ENCODE results near the gene GAGE12C.
"Not testable (repeated sequence)": the region's sequence is repeated elsewhere in the genome, so short reads cannot be mapped to it uniquely, and the experiment has no call there.

The GAGE12C gene, protein sequence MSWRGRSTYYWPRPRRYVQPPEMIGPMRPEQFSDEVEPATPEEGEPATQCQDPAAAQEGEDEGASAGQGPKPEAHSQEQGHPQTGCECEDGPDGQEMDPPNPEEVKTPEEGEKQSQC

DNA sequence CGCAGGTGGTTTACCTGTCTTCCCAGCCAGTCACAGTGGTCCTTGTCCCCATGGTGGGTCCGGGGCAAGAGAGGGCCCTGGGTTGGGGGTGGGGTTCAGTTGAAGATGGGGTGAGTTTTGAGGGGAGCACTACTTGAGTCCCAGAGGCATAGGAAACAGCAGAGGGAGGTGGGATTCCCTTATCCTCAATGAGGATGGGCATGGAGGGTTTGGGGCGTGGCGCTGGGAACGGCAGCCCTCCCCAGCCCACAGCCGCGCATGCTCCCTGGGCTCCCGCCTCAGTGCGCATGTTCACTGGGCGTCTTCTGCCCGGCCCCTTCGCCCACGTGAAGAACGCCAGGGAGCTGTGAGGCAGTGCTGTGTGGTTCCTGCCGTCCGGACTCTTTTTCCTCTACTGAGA, at the start of gene GAGE12C:
Gene GAGE12C (plus strand): TSS at position 301 of the 400 bp plus-strand sequence. CDS start 1,155 bp downstream, outside the sequence.
- not testable (repeated sequence) for H3K36me3 ChIP-seq (ENCODE audit: control insufficient read depth, insufficient read depth, low read length); H3K27me3 ChIP-seq (replicated peaks; ENCODE audit: control insufficient read depth, insufficient read depth, low read length); H3K4me3 ChIP-seq (replicated peaks; ENCODE audit: low read depth, low read length); DNase-seq (ENCODE audit: extremely low read depth, insufficient read length)

DNA sequence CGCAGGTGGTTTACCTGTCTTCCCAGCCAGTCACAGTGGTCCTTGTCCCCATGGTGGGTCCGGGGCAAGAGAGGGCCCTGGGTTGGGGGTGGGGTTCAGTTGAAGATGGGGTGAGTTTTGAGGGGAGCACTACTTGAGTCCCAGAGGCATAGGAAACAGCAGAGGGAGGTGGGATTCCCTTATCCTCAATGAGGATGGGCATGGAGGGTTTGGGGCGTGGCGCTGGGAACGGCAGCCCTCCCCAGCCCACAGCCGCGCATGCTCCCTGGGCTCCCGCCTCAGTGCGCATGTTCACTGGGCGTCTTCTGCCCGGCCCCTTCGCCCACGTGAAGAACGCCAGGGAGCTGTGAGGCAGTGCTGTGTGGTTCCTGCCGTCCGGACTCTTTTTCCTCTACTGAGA, 9.5 kb downstream of the GAGE12C start, which contains the start of gene GAGE12D:
Gene GAGE12D (plus strand): TSS at position 301 of the 400 bp plus-strand sequence. CDS start 1,155 bp downstream, outside the sequence.
- not testable (repeated sequence) for H3K27me3 ChIP-seq (replicated peaks; ENCODE audit: control insufficient read depth, insufficient read depth, low read length); H3K4me3 ChIP-seq (replicated peaks; ENCODE audit: low read depth, low read length); DNase-seq (ENCODE audit: extremely low read depth, insufficient read length); H3K36me3 ChIP-seq (ENCODE audit: control insufficient read depth, insufficient read depth, low read length)

DNA sequence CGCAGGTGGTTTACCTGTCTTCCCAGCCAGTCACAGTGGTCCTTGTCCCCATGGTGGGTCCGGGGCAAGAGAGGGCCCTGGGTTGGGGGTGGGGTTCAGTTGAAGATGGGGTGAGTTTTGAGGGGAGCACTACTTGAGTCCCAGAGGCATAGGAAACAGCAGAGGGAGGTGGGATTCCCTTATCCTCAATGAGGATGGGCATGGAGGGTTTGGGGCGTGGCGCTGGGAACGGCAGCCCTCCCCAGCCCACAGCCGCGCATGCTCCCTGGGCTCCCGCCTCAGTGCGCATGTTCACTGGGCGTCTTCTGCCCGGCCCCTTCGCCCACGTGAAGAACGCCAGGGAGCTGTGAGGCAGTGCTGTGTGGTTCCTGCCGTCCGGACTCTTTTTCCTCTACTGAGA, 19.0 kb downstream of the GAGE12C start, which contains the start of gene GAGE12E:
Gene GAGE12E (plus strand): TSS at position 301 of the 400 bp plus-strand sequence. CDS start 1,155 bp downstream, outside the sequence.
- not testable (repeated sequence) for H3K4me3 ChIP-seq (replicated peaks; ENCODE audit: low read depth, low read length); H3K27me3 ChIP-seq (replicated peaks; ENCODE audit: control insufficient read depth, insufficient read depth, low read length); DNase-seq (ENCODE audit: extremely low read depth, insufficient read length); H3K36me3 ChIP-seq (ENCODE audit: control insufficient read depth, insufficient read depth, low read length)

DNA sequence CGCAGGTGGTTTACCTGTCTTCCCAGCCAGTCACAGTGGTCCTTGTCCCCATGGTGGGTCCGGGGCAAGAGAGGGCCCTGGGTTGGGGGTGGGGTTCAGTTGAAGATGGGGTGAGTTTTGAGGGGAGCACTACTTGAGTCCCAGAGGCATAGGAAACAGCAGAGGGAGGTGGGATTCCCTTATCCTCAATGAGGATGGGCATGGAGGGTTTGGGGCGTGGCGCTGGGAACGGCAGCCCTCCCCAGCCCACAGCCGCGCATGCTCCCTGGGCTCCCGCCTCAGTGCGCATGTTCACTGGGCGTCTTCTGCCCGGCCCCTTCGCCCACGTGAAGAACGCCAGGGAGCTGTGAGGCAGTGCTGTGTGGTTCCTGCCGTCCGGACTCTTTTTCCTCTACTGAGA, 28.6 kb downstream of the GAGE12C start, which contains the start of gene GAGE12F:
Gene GAGE12F (plus strand): TSS at position 301 of the 400 bp plus-strand sequence. CDS start 1,155 bp downstream, outside the sequence.
- H3K27me3 ChIP-seq (replicated peaks; ENCODE audit: control insufficient read depth, insufficient read depth, low read length); H3K36me3 ChIP-seq (ENCODE audit: control insufficient read depth, insufficient read depth, low read length); DNase-seq (ENCODE audit: extremely low read depth, insufficient read length); H3K4me3 ChIP-seq (replicated peaks; ENCODE audit: low read depth, low read length): not testable (repeated sequence)

DNA sequence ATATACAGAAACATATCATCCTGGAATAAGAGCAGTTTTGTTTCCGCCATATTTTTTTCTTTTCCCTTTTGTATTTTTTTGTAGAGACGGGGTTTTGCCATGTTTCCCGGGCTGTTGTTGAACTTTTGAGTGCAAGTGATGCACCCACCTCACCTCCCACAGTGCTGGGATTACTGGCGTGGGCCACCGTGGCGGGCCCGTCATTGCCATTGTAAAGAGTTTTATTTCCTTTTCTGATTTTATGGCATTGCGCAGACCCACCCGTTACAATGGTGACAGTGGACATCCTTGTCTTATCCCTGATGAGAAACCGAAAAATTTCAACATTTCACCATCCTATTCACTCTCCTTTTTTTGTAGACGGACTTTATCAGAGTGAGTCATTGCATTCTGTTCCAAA, 36.8 kb downstream of the GAGE12C start:
- H3K27me3 ChIP-seq (replicated peaks; ENCODE audit: control insufficient read depth, insufficient read depth, low read length); H3K4me3 ChIP-seq (replicated peaks; ENCODE audit: low read depth, low read length); DNase-seq (ENCODE audit: extremely low read depth, insufficient read length); H3K36me3 ChIP-seq (ENCODE audit: control insufficient read depth, insufficient read depth, low read length): not testable (repeated sequence)

DNA sequence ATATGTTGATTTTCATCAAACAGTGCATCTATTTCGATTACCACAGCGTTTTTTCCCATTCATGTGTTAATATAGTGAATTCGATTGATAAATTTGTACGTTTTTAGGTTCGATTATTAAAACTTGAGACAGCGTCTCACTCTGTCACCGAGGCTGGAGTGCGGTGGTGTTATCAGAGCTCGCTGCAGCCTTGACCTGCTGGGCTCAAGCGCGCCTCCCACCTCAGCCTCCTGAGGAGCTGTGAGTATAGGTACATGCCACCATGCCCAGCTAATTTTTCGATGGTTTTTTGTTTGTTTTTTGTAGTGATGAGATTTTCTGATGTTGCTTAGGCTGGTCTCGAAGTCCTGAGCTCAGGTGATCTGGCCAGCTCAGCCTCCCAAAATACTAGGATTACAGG, 37.2 kb downstream of the GAGE12C start:
- DNase-seq (ENCODE audit: extremely low read depth, insufficient read length); H3K36me3 ChIP-seq (ENCODE audit: control insufficient read depth, insufficient read depth, low read length); H3K4me3 ChIP-seq (replicated peaks; ENCODE audit: low read depth, low read length); H3K27me3 ChIP-seq (replicated peaks; ENCODE audit: control insufficient read depth, insufficient read depth, low read length): not testable (repeated sequence)

DNA sequence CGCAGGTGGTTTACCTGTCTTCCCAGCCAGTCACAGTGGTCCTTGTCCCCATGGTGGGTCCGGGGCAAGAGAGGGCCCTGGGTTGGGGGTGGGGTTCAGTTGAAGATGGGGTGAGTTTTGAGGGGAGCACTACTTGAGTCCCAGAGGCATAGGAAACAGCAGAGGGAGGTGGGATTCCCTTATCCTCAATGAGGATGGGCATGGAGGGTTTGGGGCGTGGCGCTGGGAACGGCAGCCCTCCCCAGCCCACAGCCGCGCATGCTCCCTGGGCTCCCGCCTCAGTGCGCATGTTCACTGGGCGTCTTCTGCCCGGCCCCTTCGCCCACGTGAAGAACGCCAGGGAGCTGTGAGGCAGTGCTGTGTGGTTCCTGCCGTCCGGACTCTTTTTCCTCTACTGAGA, 38.1 kb downstream of the GAGE12C start, which contains the start of gene GAGE12G:
Gene GAGE12G (plus strand): TSS at position 301 of the 400 bp plus-strand sequence. CDS start 1,155 bp downstream, outside the sequence.
- H3K27me3 ChIP-seq (replicated peaks; ENCODE audit: control insufficient read depth, insufficient read depth, low read length); H3K36me3 ChIP-seq (ENCODE audit: control insufficient read depth, insufficient read depth, low read length); DNase-seq (ENCODE audit: extremely low read depth, insufficient read length); H3K4me3 ChIP-seq (replicated peaks; ENCODE audit: low read depth, low read length): not testable (repeated sequence)

DNA sequence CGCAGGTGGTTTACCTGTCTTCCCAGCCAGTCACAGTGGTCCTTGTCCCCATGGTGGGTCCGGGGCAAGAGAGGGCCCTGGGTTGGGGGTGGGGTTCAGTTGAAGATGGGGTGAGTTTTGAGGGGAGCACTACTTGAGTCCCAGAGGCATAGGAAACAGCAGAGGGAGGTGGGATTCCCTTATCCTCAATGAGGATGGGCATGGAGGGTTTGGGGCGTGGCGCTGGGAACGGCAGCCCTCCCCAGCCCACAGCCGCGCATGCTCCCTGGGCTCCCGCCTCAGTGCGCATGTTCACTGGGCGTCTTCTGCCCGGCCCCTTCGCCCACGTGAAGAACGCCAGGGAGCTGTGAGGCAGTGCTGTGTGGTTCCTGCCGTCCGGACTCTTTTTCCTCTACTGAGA, 47.7 kb downstream of the GAGE12C start, which contains the start of gene GAGE12H:
Gene GAGE12H (plus strand): TSS at position 301 of the 400 bp plus-strand sequence. CDS start 1,155 bp downstream, outside the sequence.
- H3K27me3 ChIP-seq (replicated peaks; ENCODE audit: control insufficient read depth, insufficient read depth, low read length); H3K4me3 ChIP-seq (replicated peaks; ENCODE audit: low read depth, low read length); DNase-seq (ENCODE audit: extremely low read depth, insufficient read length); H3K36me3 ChIP-seq (ENCODE audit: control insufficient read depth, insufficient read depth, low read length): not testable (repeated sequence)

Measured in GM06990 (cell line).